Upper lobe of left lung (tissue), 6 donors: ENCODE data around the gene CEP78. TPM values are rescaled to one million over a fixed set of nuclear protein-coding genes. Genes with fewer than 3 reads are reported as not detected.
A peak's percentile ranks its signal among the peaks of the same experiment; 100 is the strongest.

ENCODE experiments used
- ATAC-seq, 2 donors: fragments of 200-7000 bp; cut with Tn5 transposase; one replicate each; pipeline ENCODE4 v1.9.1; 2022; ENCODE audit warnings: mild to moderate bottlenecking in 2 of 2, moderate library complexity in 2 of 2; ENCODE audit not compliant: low FRiP score in 2 of 2
- DNase-seq, 2 donors: peaks; one replicate each; pipeline ENCODE4 v3.0.0-alpha.2; 2019 to 2020
- H3K27ac ChIP-seq, 4 donors: fragments of 200-600 bp; sonication (generic); one replicate each; pipeline ENCODE4 v1.5.1; 2016 to 2019
- H3K27me3 ChIP-seq, 4 donors: fragments of 200-600 bp; sonication (generic); one replicate each; pipeline ENCODE4 v1.5.1; 2017 to 2019
- H3K36me3 ChIP-seq, 4 donors: fragments of 200-600 bp; sonication (generic); one replicate each; pipeline ENCODE4 v1.5.1; 2016 to 2019
- H3K4me1 ChIP-seq, 4 donors: fragments of 200-600 bp; sonication (generic); one replicate each; pipeline ENCODE4 v1.5.1; 2018 to 2019
- H3K4me3 ChIP-seq, 4 donors: fragments of 200-600 bp; sonication (generic); one replicate each; pipeline ENCODE4 v1.5.1; 2017 to 2019; ENCODE audit warnings: mild to moderate bottlenecking in 2 of 4, moderate library complexity in 1 of 4
- H3K9me3 ChIP-seq, 4 donors: fragments of 200-600 bp; sonication (generic); one replicate each; pipeline ENCODE4 v1.5.1; 2018 to 2019
- EP300 ChIP-seq, 4 donors: sonication (generic); formaldehyde crosslinking; IDR thresholded peaks; one replicate each; pipeline ENCODE4 v1.5.1; 2017; ENCODE audit warnings: antibody characterized with exemption in 4 of 4, control low read depth in 2 of 4
- POLR2A ChIP-seq, 4 donors: fragments of 450-650 bp; IDR thresholded peaks; one replicate each; pipeline ENCODE4 v1.5.1; 2016 to 2017; ENCODE audit warnings: antibody characterized with exemption in 4 of 4, mild to moderate bottlenecking in 2 of 4
- POLR2AphosphoS5 ChIP-seq, 2 donors: sonication (generic); formaldehyde crosslinking; IDR thresholded peaks; one replicate each; pipeline ENCODE4 v1.5.1; 2017; ENCODE audit warnings: antibody characterized with exemption in 2 of 2
- WGBS, 2 donors: methylation state at CpG; one replicate each; pipeline ENCODE4 v1.1.5; 2017 to 2018; 5-methylcytosine and 5-hydroxymethylcytosine counted together
- total RNA-seq, 6 donors: library from RNA; depleted of rRNA in 4 of 6; stranded (reverse); fragments of >200 nt in 4 of 6; gene quantifications; one replicate each; pipeline versions ENCODE4 v1.1.0 to v1.2.1, GENCODE V29; 2016 to 2021
- TF ChIP-seq, protein P1 (sequence below), 6 experiments: fragments of 450-650 bp in 4 of 6; fragments of 200-600 bp in 2 of 6; sonication (generic) in 2 of 6; IDR thresholded peaks; one replicate each; pipeline ENCODE4 v1.5.1; 2016 to 2019; ENCODE audit warnings: antibody characterized with exemption in 6 of 6
- donor health status: DM: no; HTN: no; CAD: no; lungs with moderate emphysema.
- donor health status: DM: no; HTN: yes; CAD: no; lungs with severe emphysema.

Gene CEP78
- total RNA-seq, 6 donors from 2014 or later, result 7.3 to 26.4 (median 11.9) TPM

DNA sequence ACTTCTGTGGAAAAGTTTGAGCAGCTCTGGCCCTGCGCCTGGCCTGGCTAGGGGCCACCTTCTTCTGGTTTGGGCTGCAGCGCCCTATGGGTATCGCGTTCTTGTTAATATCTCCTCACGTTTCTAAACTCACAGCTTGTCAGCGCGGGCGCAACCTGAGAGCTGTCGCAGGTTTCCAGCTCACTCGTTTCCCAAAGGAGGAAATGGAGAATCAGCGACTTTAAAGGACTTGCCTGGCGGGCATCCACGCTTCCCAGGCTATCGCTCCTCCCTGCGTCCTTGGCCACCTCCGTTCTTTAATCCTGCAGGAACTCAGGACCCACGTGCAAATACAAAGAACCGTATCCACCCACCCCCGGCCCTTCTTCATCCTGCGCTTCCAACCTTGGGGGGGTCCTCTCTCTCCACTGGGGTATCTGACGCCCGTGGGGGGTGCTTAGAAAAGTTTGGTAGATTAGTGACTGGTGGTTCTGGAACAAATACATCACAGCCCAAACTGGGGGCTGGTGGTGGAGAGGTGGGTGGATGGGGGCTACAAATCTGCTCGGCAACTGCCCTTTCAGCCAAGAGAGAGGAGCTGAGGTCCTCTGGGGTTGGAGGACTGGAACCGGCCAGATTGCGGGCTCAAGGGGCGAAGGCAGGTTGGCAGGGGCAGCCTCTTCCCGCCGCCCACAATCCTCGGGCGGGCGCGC lies 60.5 kb downstream of the CEP78 start:
- WGBS, 2 donors, result 1 to 4% methylated on average over 32 of the region's 32 CpGs
- DNase-seq (peak in 1 of 2 donors; percentile 60), ATAC-seq (peak in 1 of 2 donors; percentile 25)
- Histone ChIP-seq H3K36me3 (no peaks in the 10 kb centered on the region), H3K27me3 (peaks cover 0 to 13% (median 1%) of the 10 kb centered on the region in 4 donors), H3K9me3 (no peaks in the 10 kb centered on the region), H3K27ac (peak overlapping the region in 3 of 4 donors; percentile 12 to 45 (median 35)), H3K4me1 (peaks cover 22 to 34% (median 29%) of the 10 kb centered on the region in 4 donors), H3K4me3 (peak overlapping the region; percentile 35 to 62 (median 51))
- TF ChIP-seq, protein P1, sequence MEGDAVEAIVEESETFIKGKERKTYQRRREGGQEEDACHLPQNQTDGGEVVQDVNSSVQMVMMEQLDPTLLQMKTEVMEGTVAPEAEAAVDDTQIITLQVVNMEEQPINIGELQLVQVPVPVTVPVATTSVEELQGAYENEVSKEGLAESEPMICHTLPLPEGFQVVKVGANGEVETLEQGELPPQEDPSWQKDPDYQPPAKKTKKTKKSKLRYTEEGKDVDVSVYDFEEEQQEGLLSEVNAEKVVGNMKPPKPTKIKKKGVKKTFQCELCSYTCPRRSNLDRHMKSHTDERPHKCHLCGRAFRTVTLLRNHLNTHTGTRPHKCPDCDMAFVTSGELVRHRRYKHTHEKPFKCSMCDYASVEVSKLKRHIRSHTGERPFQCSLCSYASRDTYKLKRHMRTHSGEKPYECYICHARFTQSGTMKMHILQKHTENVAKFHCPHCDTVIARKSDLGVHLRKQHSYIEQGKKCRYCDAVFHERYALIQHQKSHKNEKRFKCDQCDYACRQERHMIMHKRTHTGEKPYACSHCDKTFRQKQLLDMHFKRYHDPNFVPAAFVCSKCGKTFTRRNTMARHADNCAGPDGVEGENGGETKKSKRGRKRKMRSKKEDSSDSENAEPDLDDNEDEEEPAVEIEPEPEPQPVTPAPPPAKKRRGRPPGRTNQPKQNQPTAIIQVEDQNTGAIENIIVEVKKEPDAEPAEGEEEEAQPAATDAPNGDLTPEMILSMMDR (IDR thresholded peaks at IDR 0.05), result no peak

DNA sequence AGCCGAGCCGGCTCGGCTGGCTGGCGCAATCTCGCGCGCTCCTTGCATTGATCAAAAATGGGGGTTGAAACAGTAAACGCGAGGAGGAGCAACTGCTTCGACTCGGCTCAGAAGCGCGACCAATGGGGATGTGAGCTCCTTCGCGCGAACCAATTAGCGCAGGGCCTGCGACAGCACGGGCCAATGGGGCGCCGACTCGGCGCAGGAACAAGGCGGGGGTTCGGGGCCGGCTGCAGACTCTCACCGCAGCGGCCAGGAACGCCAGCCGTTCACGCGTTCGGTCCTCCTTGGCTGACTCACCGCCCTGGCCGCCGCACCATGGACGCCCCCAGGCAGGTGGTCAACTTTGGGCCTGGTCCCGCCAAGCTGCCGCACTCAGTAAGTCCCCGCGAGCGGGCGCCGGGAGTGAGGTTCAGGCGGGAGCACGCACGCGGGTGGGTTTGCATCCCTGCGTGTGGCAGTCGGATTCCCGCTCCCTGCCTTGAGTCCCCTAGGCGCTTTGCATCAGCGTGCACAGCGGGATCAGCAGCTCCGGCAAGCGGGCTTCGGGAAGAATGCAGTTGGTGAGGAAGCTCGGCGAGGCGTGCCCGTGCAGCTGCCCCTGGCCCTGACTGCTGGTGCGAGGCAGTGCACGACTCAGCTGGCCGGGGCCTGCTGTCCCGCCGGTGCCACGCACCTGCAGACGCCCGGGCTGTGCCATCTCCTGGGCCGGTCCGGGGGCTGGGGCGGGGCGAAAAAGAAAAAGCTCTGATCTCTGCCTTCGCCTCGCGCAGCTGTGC lies 61.2 kb downstream of the CEP78 start, which contains the start of gene PSAT1:
Gene PSAT1, plus strand, starts transcription at position 233 of the 779 bp plus-strand sequence. Its CDS starts 86 bp downstream, at position 319.
- Histone ChIP-seq H3K27ac (peak within 1 kb of the TSS in 3 of 4 donors; percentile 12 to 45 (median 35)), H3K4me1 (peaks cover 22 to 32% (median 29%) of the 10 kb centered on the region in 4 donors), H3K27me3 (peaks cover 0 to 13% (median 1%) of the 10 kb centered on the region in 4 donors), H3K4me3 (peak within 1 kb of the TSS; percentile 35 to 62 (median 51)), H3K36me3 (no peaks in the 10 kb centered on the region), H3K9me3 (no peaks in the 10 kb centered on the region)
- peak; percentile 83 to 94 for DNase-seq
- 1 to 4% methylated on average over 18 to 32 of the region's 76 CpGs for WGBS, 2 donors
- TF ChIP-seq POLR2A (IDR thresholded peaks at IDR 0.05) (peak in 1 of 4 donors; percentile 19), POLR2AphosphoS5 (IDR thresholded peaks at IDR 0.05) (peak in 1 of 2 donors; percentile 25), EP300 (IDR thresholded peaks at IDR 0.05) (no peak)
- TF ChIP-seq, protein P1 (IDR thresholded peaks at IDR 0.05), result no peak
- ATAC-seq, result peak; percentile 94 to 97

DNA sequence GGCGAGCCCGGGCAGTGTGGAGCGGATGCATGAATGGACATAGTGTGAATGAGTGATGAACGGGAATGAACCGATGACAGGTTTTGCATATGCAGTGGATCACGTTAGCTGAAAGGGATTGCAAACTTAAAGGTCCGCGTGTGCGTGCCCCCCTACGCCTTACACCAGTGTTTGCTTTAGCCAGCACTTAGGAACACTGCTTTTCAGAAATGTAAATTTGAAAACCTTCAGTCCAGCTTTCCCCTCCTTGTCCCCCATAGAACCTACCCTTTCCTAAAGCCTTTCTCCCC lies 61.7 kb downstream of the CEP78 start:
- WGBS, 2 donors, result 0 to 2% methylated on average over 10 of the region's 10 CpGs
- no peak for DNase-seq
- no peaks in the 10 kb centered on the region for H3K9me3 ChIP-seq
- H3K4me1 ChIP-seq, result peaks cover 22 to 30% (median 28%) of the 10 kb centered on the region in 4 donors
- peak overlapping the region; percentile 30 to 62 (median 51) for H3K4me3 ChIP-seq
- H3K27ac ChIP-seq, result no peak overlapping the region
- no peak for ATAC-seq
- TF ChIP-seq POLR2A (IDR thresholded peaks at IDR 0.05), result no peak
- H3K27me3 ChIP-seq, result peaks cover 0 to 13% (median 1%) of the 10 kb centered on the region in 4 donors
- no peaks in the 10 kb centered on the region for H3K36me3 ChIP-seq

DNA sequence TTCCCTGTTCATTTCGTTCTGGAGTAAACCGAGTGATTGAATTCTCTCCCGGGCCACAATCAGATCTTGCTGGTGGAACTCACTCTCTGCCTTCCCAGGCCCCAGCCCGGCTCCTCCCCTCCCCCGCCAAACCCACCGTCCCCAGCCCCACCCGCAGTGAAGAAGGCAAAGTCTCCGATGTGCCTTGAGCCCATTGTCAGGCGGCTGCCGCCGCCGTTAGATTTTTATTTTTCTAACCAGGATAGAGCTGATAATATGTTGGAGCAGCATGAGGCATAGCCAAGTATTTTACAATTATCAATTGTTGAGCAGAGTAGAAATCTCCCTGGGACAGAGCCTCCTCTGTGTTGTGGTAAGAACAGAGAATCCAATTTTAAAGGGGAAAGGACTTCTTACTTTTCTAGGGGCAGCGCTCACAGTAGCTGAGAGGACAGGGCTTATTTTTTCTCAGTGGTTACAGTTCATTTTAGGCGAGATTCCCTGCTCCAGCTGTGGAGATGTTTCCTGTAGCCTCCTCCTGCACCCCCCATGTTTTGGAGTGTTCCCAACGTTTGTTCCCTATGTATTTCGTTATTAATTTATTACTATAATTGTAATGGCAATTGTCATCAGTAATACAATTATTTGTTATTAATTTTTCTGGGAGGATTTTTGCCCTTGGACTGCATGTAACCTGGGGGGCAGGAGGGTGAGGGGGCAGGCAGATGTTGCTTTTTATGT lies 62.3 kb downstream of the CEP78 start:
- Histone ChIP-seq H3K27me3 (peaks cover 0 to 13% (median 1%) of the 10 kb centered on the region in 4 donors), H3K9me3 (no peaks in the 10 kb centered on the region), H3K4me3 (peak overlapping the region in 3 of 4 donors; percentile 43 to 62 (median 59)), H3K27ac (no peak overlapping the region), H3K36me3 (no peaks in the 10 kb centered on the region), H3K4me1 (peaks cover 22 to 30% (median 27%) of the 10 kb centered on the region in 4 donors)
- WGBS, 2 donors, result 8 to 12% methylated on average over 16 of the region's 16 CpGs
- ATAC-seq, result no peak
- no peak for TF ChIP-seq POLR2A (IDR thresholded peaks at IDR 0.05)
- DNase-seq, result no peak

DNA sequence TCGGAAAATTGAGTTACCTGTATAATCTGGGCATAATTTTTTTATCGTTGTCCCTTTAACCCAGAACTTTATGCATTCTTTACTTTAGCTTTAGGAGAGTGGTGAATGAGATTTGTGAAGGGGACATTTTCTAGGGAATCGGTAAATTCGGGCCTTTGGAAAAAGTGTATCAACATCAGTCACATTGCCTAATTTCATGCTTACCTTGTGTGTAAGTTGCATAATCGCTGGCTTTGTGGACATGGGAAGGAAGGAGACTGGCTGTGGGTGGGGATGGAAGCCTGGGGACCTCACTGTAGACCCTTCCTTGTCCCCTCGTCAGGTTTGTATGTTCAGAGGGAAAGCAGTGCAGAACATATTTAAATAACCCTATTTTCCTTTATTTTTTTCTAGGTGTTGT lies 64.3 kb downstream of the CEP78 start:
- H3K27me3 ChIP-seq, result peaks cover 0 to 13% (median 1%) of the 10 kb centered on the region in 4 donors
- DNase-seq, result no peak
- WGBS, 2 donors, result 89 to 96% methylated on average over 6 of the region's 6 CpGs

More for the DNA sequence above, 64.3 kb downstream of the CEP78 start:
- H3K4me1 ChIP-seq, result peaks cover 22 to 30% (median 27%) of the 10 kb centered on the region in 4 donors
- H3K9me3 ChIP-seq, result no peaks in the 10 kb centered on the region
- H3K4me3 ChIP-seq, result no peak overlapping the region
- no peaks in the 10 kb centered on the region for H3K36me3 ChIP-seq
- no peak overlapping the region for H3K27ac ChIP-seq
- TF ChIP-seq EP300 (IDR thresholded peaks at IDR 0.05) (no peak), POLR2AphosphoS5 (IDR thresholded peaks at IDR 0.05) (no peak), POLR2A (IDR thresholded peaks at IDR 0.05) (no peak)
- TF ChIP-seq, protein P1 (IDR thresholded peaks at IDR 0.05), result no peak
- no peak for ATAC-seq
